ENCODE results near the gene SAFB2. TPM values are rescaled to one million over a fixed set of nuclear protein-coding genes. Genes with fewer than 3 reads are reported as not detected.
A peak's percentile ranks its signal among the peaks of the same experiment; 100 is the strongest.

SAFB2 gene
- total and polyA plus RNA-seq, 2 of the 13 experiments (the other 11 are each of a cell fraction or from before 2014, with no cell fraction given) = 11.2 to 31.5 TPM

GRCh38 chr19:5622465-5623396 is at the start of gene SAFB2, which contains the start of gene SAFB (continued):
- TF ChIP-seq SCMH1 (CRISPR knock-in tag; IDR thresholded peaks at IDR 0.05; ENCODE audit: borderline replicate concordance) = no peak
- peak; percentile 18; the same call in 1 of the 2 replicates for TF ChIP-seq DZIP1 (CRISPR knock-in tag; IDR thresholded peaks at IDR 0.05)
- peak; percentile 18; the same call in 1 of the 2 replicates for TF ChIP-seq ZBTB26 (CRISPR knock-in tag; IDR thresholded peaks at IDR 0.05; ENCODE audit: borderline replicate concordance)
- no peak; the same call in 1 of the 2 replicates for TF ChIP-seq ZNF776 (CRISPR knock-in tag; IDR thresholded peaks at IDR 0.05)
- TF ChIP-seq RBFOX2 (IDR thresholded peaks at IDR 0.05; ENCODE audit: low read depth, low read length) = peak; percentile 92
- TF ChIP-seq ZNF598 (CRISPR knock-in tag; IDR thresholded peaks at IDR 0.05; ENCODE audit: borderline replicate concordance) = peak; percentile 86
- 0 out of 2 replicates have a peak, but pooled peaks have one; percentile 42 for TF ChIP-seq ZNF263 (CRISPR knock-in tag; IDR thresholded peaks at IDR 0.05)
- TF ChIP-seq ZNF839 (CRISPR knock-in tag; IDR thresholded peaks at IDR 0.05; ENCODE audit: borderline replicate concordance) = no peak
- peak; percentile 63 for TF ChIP-seq ZNF564 (CRISPR knock-in tag; IDR thresholded peaks at IDR 0.05)
- peak; percentile 89 for TF ChIP-seq YEATS2 (CRISPR knock-in tag; IDR thresholded peaks at IDR 0.05; ENCODE audit: borderline replicate concordance)
- no peak for TF ChIP-seq CCAR2 (optimal IDR thresholded peaks at IDR 0.05; ENCODE audit: low read depth, low read length)
- peak; percentile 98 for TF ChIP-seq ZFP90 (CRISPR knock-in tag; IDR thresholded peaks at IDR 0.05; ENCODE audit: borderline replicate concordance)
- no peak for TF ChIP-seq JUND (CRISPR knock-in tag; IDR thresholded peaks at IDR 0.05)
- no peak for TF ChIP-seq TRIM24 (CRISPR knock-in tag; IDR thresholded peaks at IDR 0.05)
- no peak; the same call in 1 of the 2 replicates for TF ChIP-seq ZNF136 (CRISPR knock-in tag; IDR thresholded peaks at IDR 0.05; ENCODE audit: low read depth)
- TF ChIP-seq RCOR2 (CRISPR knock-in tag; IDR thresholded peaks at IDR 0.05) = no peak
- TF ChIP-seq SP5 (CRISPR knock-in tag; IDR thresholded peaks at IDR 0.05; ENCODE audit: borderline replicate concordance, low read depth) = peak; percentile 67
- no peak for TF ChIP-seq FOXO4 (CRISPR knock-in tag; conservative IDR thresholded peaks at IDR 0.05)
- TF ChIP-seq HOXA3 (CRISPR knock-in tag; IDR thresholded peaks at IDR 0.05) = peak; percentile 94
- peak; percentile 94 for TF ChIP-seq DRAP1 (CRISPR knock-in tag; IDR thresholded peaks at IDR 0.05)
- no peak for TF ChIP-seq CBX5 (CRISPR knock-in tag; IDR thresholded peaks at IDR 0.05; ENCODE audit: borderline replicate concordance)
- TF ChIP-seq AHR (CRISPR knock-in tag; IDR thresholded peaks at IDR 0.05) = no peak; the same call in 1 of the 2 replicates
- peak; percentile 88 for TF ChIP-seq MED13 (CRISPR knock-in tag; IDR thresholded peaks at IDR 0.05)
- 0 out of 2 replicates have a peak, but pooled peaks have one; percentile 31 for TF ChIP-seq ZNF780A (CRISPR knock-in tag; IDR thresholded peaks at IDR 0.05)
